NCI-H2029 treated with DMSO at 0.1 percent for 48 hours (cell line): ENCODE data around the gene STX10.

Experiments used
- DNase-seq: peaks from one replicate; lab custom pipeline; 2025; lab: John Stamatoyannopoulos, UW

The STX10 gene

GRCh38 chr19:13100031-13100588, 50.1 kb downstream of the STX10 start:
- DNase-seq = no peak

- DNase-seq = peak; percentile 29
Observed at GRCh38 chr19:13099073-13099999, 50.8 kb downstream of the STX10 start.

- DNase-seq = no peak
Observed at GRCh38 chr19:13098277-13099072, 51.7 kb downstream of the STX10 start.

GRCh38 chr19:13097463-13098258, 52.5 kb downstream of the STX10 start:
- DNase-seq = no peak

GRCh38 chr19:13097033-13097462, 53.1 kb downstream of the STX10 start:
- DNase-seq = no peak

GRCh38 chr19:13095934-13096927, 53.9 kb downstream of the STX10 start:
- DNase-seq = no peak

- no peak for DNase-seq
Observed at GRCh38 chr19:13095393-13095784, 54.8 kb downstream of the STX10 start.

GRCh38 chr19:13094771-13095392, 55.3 kb downstream of the STX10 start:
- DNase-seq = no peak

- DNase-seq = no peak
Observed at GRCh38 chr19:13094106-13094504, 56.1 kb downstream of the STX10 start.
